GM10266 (cell line): ENCODE measurements around the gene RABGAP1L.

Experiments used
- DNase-seq: peaks from one replicate; pipeline ENCODE4 v3.0.0; 2012; ENCODE audit errors: extremely low spot score
- TF ChIP-seq, protein P1 (sequence below): IDR thresholded peaks from 2 replicates; pipeline ENCODE4 v1.5.1; 2012; ENCODE audit warnings: mild to moderate bottlenecking, low read depth; ENCODE audit not compliant: control insufficient read depth, insufficient read depth; ENCODE audit errors: missing control alignments

The RABGAP1L gene

DNA sequence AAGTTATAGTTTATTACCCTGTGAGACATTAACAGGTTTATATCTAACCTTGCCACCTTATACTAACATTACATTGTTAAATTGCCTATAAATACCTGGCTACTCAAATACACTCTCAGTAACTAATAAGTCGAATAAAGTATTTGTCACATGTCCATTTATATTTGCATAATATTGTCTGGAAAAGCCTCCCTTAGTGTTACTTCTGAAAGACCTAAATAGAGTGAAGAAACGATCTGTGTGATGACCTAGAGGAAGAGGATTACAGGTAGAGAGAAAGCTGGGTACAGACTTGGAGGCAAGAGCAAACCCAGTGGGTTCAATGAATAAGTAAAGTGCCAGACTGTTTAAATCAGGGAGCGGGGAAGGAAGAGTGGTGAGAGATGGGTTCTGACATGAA, 837.7 kb downstream of the RABGAP1L start:
- TF ChIP-seq, protein P1, sequence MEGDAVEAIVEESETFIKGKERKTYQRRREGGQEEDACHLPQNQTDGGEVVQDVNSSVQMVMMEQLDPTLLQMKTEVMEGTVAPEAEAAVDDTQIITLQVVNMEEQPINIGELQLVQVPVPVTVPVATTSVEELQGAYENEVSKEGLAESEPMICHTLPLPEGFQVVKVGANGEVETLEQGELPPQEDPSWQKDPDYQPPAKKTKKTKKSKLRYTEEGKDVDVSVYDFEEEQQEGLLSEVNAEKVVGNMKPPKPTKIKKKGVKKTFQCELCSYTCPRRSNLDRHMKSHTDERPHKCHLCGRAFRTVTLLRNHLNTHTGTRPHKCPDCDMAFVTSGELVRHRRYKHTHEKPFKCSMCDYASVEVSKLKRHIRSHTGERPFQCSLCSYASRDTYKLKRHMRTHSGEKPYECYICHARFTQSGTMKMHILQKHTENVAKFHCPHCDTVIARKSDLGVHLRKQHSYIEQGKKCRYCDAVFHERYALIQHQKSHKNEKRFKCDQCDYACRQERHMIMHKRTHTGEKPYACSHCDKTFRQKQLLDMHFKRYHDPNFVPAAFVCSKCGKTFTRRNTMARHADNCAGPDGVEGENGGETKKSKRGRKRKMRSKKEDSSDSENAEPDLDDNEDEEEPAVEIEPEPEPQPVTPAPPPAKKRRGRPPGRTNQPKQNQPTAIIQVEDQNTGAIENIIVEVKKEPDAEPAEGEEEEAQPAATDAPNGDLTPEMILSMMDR = no peak
- DNase-seq = no peak

DNA sequence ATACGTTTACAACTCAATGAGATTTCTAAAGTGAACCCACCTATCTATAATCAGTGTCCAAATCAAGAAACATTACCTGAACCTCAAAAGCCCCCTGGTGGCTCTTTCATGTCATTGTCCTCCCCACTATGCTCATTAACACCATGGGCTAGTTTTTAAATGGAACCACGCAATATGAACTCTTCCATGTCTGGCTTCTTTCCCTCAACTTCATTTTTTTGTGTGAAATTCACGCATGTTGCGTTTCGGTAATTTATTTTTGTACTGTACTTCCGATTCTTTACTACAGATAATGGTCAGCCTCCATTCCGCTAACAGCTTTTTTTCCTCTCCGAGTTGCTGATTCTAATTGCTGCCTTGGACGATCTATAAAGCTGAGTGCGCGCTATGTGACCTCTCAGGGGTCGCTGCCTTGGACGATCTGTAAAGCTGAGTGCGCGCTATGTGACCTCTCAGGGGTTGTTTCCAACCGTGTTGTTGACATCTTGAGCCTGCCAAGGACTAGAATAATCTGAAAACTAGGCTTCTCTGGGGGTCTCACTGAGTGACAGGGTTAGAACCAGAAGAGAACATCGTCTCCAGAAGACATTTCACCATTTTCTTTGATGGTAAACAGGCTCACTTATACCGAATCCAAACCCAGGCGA, 839.4 kb downstream of the RABGAP1L start:
- peak; percentile 61 for DNase-seq
- TF ChIP-seq, protein P1 = peak; percentile 68

DNA sequence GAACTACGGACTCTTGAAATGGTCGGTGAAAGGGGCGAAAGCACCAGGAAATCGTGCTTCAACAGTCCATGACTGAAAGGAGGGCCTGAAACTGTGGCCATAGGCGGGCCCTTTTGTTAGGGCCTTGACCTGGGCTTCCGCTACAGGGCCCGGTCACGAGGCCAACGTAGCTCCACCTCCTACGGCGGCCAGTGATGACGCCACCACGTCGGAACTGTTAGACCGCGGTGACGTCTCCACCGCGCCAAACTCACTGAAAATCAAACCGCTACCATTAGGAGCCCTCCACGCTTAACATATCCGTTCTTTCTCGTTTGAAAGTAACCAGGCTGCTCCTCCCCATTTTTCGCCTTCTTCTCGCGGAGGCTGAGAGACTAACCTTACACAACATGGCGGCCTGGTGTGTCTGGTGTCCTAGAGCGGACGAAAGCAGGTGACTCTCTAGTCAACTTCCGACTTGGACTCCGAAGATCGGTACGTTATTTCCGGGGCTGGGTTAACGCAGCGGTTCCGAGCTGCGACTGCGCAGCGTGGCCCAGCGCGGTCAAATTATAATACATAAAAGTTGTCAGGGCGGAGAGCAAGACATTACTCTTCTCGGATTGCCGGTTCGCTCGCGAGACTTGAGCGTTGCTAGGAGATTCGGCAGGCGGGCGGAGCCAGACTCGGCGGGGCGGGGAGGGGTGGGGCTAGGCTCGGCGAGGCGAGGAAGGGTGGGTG, 840.1 kb downstream of the RABGAP1L start:
- TF ChIP-seq, protein P1 = no peak
- DNase-seq = peak; percentile 92

DNA sequence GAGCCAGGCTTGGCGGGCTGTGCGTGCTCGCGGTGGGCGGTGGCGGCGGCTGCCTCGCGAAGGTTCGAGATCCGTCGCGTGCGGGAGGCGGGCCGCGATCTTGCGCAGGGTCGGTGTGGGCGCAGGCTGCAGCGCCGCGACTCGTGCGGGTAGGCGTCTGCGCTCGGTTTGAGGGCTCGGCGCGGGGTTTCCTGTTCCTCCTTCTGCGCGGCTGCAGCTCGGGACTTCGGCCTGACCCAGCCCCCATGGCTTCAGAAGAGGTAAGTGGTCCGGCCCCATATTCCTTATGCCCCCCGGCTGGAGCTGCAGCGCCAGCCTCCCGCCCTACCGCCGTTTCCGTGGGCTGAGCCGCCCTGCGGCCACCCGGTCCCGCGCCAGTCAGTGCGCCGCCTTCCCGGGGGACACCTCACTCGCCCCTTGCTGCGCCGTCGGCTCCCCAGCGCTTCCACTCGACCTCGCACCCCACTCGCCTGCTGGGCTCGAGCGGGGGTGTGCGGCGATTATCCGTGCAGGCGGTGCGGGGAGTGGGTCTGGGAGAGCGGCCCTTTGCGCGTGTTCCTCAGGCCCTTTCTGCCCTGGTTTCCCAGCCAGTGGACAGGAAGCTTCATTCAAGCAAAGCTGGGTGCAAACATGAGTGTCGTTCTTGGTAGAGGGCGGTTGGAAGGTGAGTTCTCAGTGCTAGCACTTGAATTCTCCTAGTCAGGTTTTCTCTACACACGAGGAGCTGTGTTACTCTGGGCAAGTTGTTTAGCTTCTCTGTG, 840.8 kb downstream of the RABGAP1L start, which contains the start of gene CACYBP:
Gene CACYBP (plus strand): TSS at position 12 of the 761 bp plus-strand sequence. CDS start 234 bp downstream, at position 246.
- TF ChIP-seq, protein P1 = no peak
- DNase-seq = peak; percentile 17

DNA sequence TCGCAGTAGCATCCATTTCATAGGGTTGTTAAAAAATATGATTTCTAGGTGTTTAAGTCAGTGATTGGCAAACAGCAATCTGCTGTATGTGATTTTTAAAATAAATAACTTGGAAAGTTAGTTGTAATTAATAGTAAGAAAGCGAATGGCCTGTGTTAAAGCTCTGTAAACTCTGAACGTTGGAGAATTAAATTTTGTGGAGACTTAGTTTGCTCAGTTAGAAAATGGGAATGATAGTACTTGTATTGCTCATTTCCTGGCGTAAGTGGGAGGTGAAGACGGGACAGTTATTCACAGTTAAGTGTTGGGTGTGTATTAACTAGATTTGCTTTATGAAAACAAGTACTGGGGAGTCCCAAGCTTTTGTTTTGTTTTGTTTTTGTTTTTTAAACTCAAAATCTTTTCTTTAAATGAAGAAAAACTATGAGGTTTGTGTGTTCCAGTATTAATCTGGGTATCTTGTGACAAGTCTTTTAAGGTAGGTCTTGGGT, 841.4 kb downstream of the RABGAP1L start:
- TF ChIP-seq, protein P1 = no peak
- no peak for DNase-seq

DNA sequence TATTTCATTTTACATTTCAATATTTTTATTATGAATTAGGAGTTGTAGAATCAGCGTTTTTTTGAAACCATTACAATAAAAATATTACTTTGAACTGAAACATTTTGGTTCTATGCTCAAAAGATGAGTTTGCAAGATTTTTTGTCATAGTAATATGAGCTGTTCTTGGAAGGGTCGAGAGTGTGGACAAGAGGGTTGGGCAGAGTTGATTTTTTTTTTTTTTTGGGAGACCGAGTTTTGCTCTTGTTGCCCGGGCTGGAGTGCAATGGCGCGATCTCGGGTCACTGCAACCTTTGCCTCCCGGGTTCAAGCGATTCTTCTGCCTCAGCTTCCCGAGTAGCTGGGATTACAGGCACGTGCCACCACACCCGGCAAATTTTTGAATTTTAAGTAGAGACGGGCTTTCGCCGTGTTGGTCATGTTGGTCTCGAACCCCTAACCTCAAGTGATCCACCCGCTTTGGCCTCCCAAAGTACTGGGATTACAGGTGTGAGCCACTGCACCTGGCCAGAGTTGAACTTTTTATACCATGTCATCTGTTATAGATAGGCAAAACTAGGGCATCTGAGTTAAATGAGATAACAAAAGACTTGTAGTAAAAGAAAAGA, 843.7 kb downstream of the RABGAP1L start:
- DNase-seq = no peak
- TF ChIP-seq, protein P1 = no peak
